GM13977 (cell line): Measurements from ENCODE around the gene GOLGA6D.
A peak's percentile ranks its signal among the peaks of the same experiment; 100 is the strongest.
"Not testable (repeated sequence)": the region's sequence is repeated elsewhere in the genome, so short reads cannot be mapped to it uniquely, and the experiment has no call there.

Experiments used
- DNase-seq: peaks from one replicate; pipeline ENCODE4 v3.0.0; 2012; ENCODE audit warnings: low spot score
- CTCF ChIP-seq: IDR thresholded peaks from 2 replicates; pipeline ENCODE4 v1.5.1; 2012; ENCODE audit warnings: mild to moderate bottlenecking, control low read depth; ENCODE audit not compliant: insufficient read depth; ENCODE audit errors: extremely low read depth, missing control alignments
- in situ Hi-C: fragments of 300-500 bp; cut with MboI; formaldehyde crosslinking; loops from one replicate; pipeline ENCODE4 v1.12.0; 2022; ENCODE audit warnings: low sequenced_read_pairs, low pct_unique_long_range_greater_than_20kb, mixed read lengths, inconsistent platforms; ENCODE audit not compliant: unreplicated experiment

The GOLGA6D gene

GRCh38 chr15:75238150-75238549 is 44.5 kb upstream of the GOLGA6D start:
- in situ Hi-C loops, result no loop called here
- DNase-seq, result no peak
- no peak for TF ChIP-seq CTCF

- DNase-seq, in situ Hi-C loops: not testable (repeated sequence)
Measured at GRCh38 chr15:75245741-75246140, 36.9 kb upstream of the GOLGA6D start.

GRCh38 chr15:75248991-75249390 is 33.6 kb upstream of the GOLGA6D start:
- in situ Hi-C loops, DNase-seq: not testable (repeated sequence)

GRCh38 chr15:75249726-75250125 is 32.9 kb upstream of the GOLGA6D start:
- no peak for DNase-seq
- in situ Hi-C loops, result no loop called here
- TF ChIP-seq CTCF, result no peak

GRCh38 chr15:75251343-75251742 is 31.3 kb upstream of the GOLGA6D start:
- in situ Hi-C loops, DNase-seq: not testable (repeated sequence)

- DNase-seq, in situ Hi-C loops: not testable (repeated sequence)
Measured at GRCh38 chr15:75252285-75252684, 30.4 kb upstream of the GOLGA6D start.

- DNase-seq, in situ Hi-C loops: not testable (repeated sequence)
Measured at GRCh38 chr15:75258034-75258433, 24.6 kb upstream of the GOLGA6D start, which contains the start of gene GOLGA6C. Gene GOLGA6C, plus strand, starts transcription at chr15:75258334. Its CDS starts 265 bp downstream, at chr15:75258599.

- in situ Hi-C loops, DNase-seq: not testable (repeated sequence)
Measured at GRCh38 chr15:75258620-75259343, 23.9 kb upstream of the GOLGA6D start.

GRCh38 chr15:75259873-75260272 is 22.8 kb upstream of the GOLGA6D start:
- in situ Hi-C loops, DNase-seq: not testable (repeated sequence)

- in situ Hi-C loops, result not testable (repeated sequence)
Measured at GRCh38 chr15:75273751-75274359, 8.8 kb upstream of the GOLGA6D start.

GRCh38 chr15:75274509-75275107 is 8.0 kb upstream of the GOLGA6D start:
- DNase-seq, result not testable (repeated sequence)

More at GRCh38 chr15:75273751-75274359, 8.8 kb upstream of the GOLGA6D start:
- DNase-seq, result not testable (repeated sequence)

GRCh38 chr15:75275617-75276016 is 7.0 kb upstream of the GOLGA6D start:
- in situ Hi-C loops, result not testable (repeated sequence)
- peak; percentile 7 for DNase-seq

More at GRCh38 chr15:75274509-75275107, 8.0 kb upstream of the GOLGA6D start:
- in situ Hi-C loops, result not testable (repeated sequence)
- TF ChIP-seq CTCF, result peak; percentile 68

GRCh38 chr15:75278497-75278896 is 4.1 kb upstream of the GOLGA6D start:
- DNase-seq, in situ Hi-C loops: not testable (repeated sequence)

GRCh38 chr15:75284152-75284551 is 1.5 kb downstream of the GOLGA6D start:
- in situ Hi-C loops, DNase-seq: not testable (repeated sequence)
